Measurements from ENCODE around the gene KIF9.
"Not testable (repeated sequence)": the region's sequence is repeated elsewhere in the genome, so short reads cannot be mapped to it uniquely, and the experiment has no call there.

KIF9 gene

GRCh38 chr3:47282424-47283192 lies at the start of gene KIF9, which contains the start of gene KLHL18:
Gene KIF9 (minus strand): TSS chr3:47282799. CDS start chr3:47277374, 5,425 bp downstream.
Gene KLHL18 (plus strand): TSS chr3:47282944. CDS start chr3:47282966, 22 bp downstream.
- peak within 1 kb of the TSS; percentile 98 for H3K4me3 Mint-ChIP-seq
- peak within 1 kb of the TSS; percentile 98 for H3K27ac Mint-ChIP-seq
- no peaks in the 10 kb centered on the region for H3K9me3 Mint-ChIP-seq
- H3K4me1 Mint-ChIP-seq (ENCODE audit: low read depth) = peaks cover 49% of the 10 kb centered on the region
- H3K27me3 Mint-ChIP-seq = no peaks in the 10 kb centered on the region
- peaks cover 32% of the 10 kb centered on the region for H3K36me3 Mint-ChIP-seq (ENCODE audit: low read depth)

GRCh38 chr3:47324278-47324865 lies 41.8 kb upstream of the KIF9 start:
- Mint-ChIP-seq H3K4me1 (ENCODE audit: low read depth) (no peaks in the 10 kb centered on the region), H3K36me3 (ENCODE audit: low read depth) (peaks cover 73% of the 10 kb centered on the region), H3K9me3 (no peaks in the 10 kb centered on the region), H3K4me3 (no peak overlapping the region), H3K27ac (no peak overlapping the region), H3K27me3 (no peaks in the 10 kb centered on the region)

GRCh38 chr3:47323431-47324277 lies 41.1 kb upstream of the KIF9 start:
- Mint-ChIP-seq H3K27me3 (no peaks in the 10 kb centered on the region), H3K27ac (peak overlapping the region; percentile 38), H3K36me3 (ENCODE audit: low read depth) (peaks cover 72% of the 10 kb centered on the region), H3K9me3 (no peaks in the 10 kb centered on the region), H3K4me1 (ENCODE audit: low read depth) (no peaks in the 10 kb centered on the region), H3K4me3 (no peak overlapping the region)

- no peaks in the 10 kb centered on the region for H3K4me1 Mint-ChIP-seq (ENCODE audit: low read depth)
- H3K27ac Mint-ChIP-seq = no peak overlapping the region
- H3K27me3 Mint-ChIP-seq = no peaks in the 10 kb centered on the region
- no peak overlapping the region for H3K4me3 Mint-ChIP-seq
- no peaks in the 10 kb centered on the region for H3K9me3 Mint-ChIP-seq
- peaks cover 41% of the 10 kb centered on the region for H3K36me3 Mint-ChIP-seq (ENCODE audit: low read depth)
Observed at GRCh38 chr3:47319956-47320355, 37.4 kb upstream of the KIF9 start.

- H3K27me3 Mint-ChIP-seq = no peaks in the 10 kb centered on the region
- peaks cover 6% of the 10 kb centered on the region for H3K4me1 Mint-ChIP-seq (ENCODE audit: low read depth)
- H3K9me3 Mint-ChIP-seq = no peaks in the 10 kb centered on the region
- peak overlapping the region; percentile 3 for H3K27ac Mint-ChIP-seq
- peaks cover 42% of the 10 kb centered on the region for H3K36me3 Mint-ChIP-seq (ENCODE audit: low read depth)
- no peak overlapping the region for H3K4me3 Mint-ChIP-seq
Observed at GRCh38 chr3:47318916-47319315, 36.3 kb upstream of the KIF9 start.

GRCh38 chr3:47316151-47316550 lies 33.6 kb upstream of the KIF9 start:
- H3K36me3 Mint-ChIP-seq (ENCODE audit: low read depth) = peaks cover 20% of the 10 kb centered on the region
- not testable (repeated sequence) for H3K4me3 Mint-ChIP-seq; H3K4me1 Mint-ChIP-seq (ENCODE audit: low read depth); H3K9me3 Mint-ChIP-seq; H3K27ac Mint-ChIP-seq; H3K27me3 Mint-ChIP-seq

- H3K4me3 Mint-ChIP-seq = no peak overlapping the region
- H3K4me1 Mint-ChIP-seq (ENCODE audit: low read depth) = peaks cover 6% of the 10 kb centered on the region
- H3K27ac Mint-ChIP-seq = no peak overlapping the region
- H3K36me3 Mint-ChIP-seq (ENCODE audit: low read depth) = peaks cover 19% of the 10 kb centered on the region
- H3K9me3 Mint-ChIP-seq = no peaks in the 10 kb centered on the region
- no peaks in the 10 kb centered on the region for H3K27me3 Mint-ChIP-seq
Observed at GRCh38 chr3:47315069-47315647, 32.6 kb upstream of the KIF9 start.

- no peaks in the 10 kb centered on the region for H3K9me3 Mint-ChIP-seq
- no peaks in the 10 kb centered on the region for H3K27me3 Mint-ChIP-seq
- peaks cover 6% of the 10 kb centered on the region for H3K4me1 Mint-ChIP-seq (ENCODE audit: low read depth)
- H3K36me3 Mint-ChIP-seq (ENCODE audit: low read depth) = peaks cover 13% of the 10 kb centered on the region
- H3K27ac Mint-ChIP-seq = no peak overlapping the region
- no peak overlapping the region for H3K4me3 Mint-ChIP-seq
Observed at GRCh38 chr3:47314056-47314764, 31.6 kb upstream of the KIF9 start.

GRCh38 chr3:47313341-47314055 lies 30.9 kb upstream of the KIF9 start:
- Mint-ChIP-seq H3K9me3 (no peaks in the 10 kb centered on the region), H3K4me3 (no peak overlapping the region), H3K27me3 (no peaks in the 10 kb centered on the region), H3K36me3 (ENCODE audit: low read depth) (peaks cover 17% of the 10 kb centered on the region), H3K27ac (no peak overlapping the region), H3K4me1 (ENCODE audit: low read depth) (peaks cover 6% of the 10 kb centered on the region)

GRCh38 chr3:47310391-47310790 lies 27.8 kb upstream of the KIF9 start:
- H3K27ac Mint-ChIP-seq = no peak overlapping the region
- H3K4me1 Mint-ChIP-seq (ENCODE audit: low read depth) = peaks cover 18% of the 10 kb centered on the region
- H3K9me3 Mint-ChIP-seq = no peaks in the 10 kb centered on the region
- no peak overlapping the region for H3K4me3 Mint-ChIP-seq
- peaks cover 39% of the 10 kb centered on the region for H3K36me3 Mint-ChIP-seq (ENCODE audit: low read depth)
- no peaks in the 10 kb centered on the region for H3K27me3 Mint-ChIP-seq

GRCh38 chr3:47309231-47309630 lies 26.6 kb upstream of the KIF9 start:
- peaks cover 45% of the 10 kb centered on the region for H3K36me3 Mint-ChIP-seq (ENCODE audit: low read depth)
- H3K27me3 Mint-ChIP-seq, H3K4me3 Mint-ChIP-seq, H3K9me3 Mint-ChIP-seq, H3K27ac Mint-ChIP-seq: not testable (repeated sequence)
- H3K4me1 Mint-ChIP-seq (ENCODE audit: low read depth) = peaks cover 14% of the 10 kb centered on the region

- Mint-ChIP-seq H3K36me3 (ENCODE audit: low read depth) (peaks cover 71% of the 10 kb centered on the region), H3K9me3 (no peaks in the 10 kb centered on the region), H3K27me3 (no peaks in the 10 kb centered on the region), H3K4me3 (no peak overlapping the region), H3K4me1 (ENCODE audit: low read depth) (peaks cover 19% of the 10 kb centered on the region), H3K27ac (no peak overlapping the region)
Observed at GRCh38 chr3:47306022-47306421, 23.4 kb upstream of the KIF9 start.

GRCh38 chr3:47301456-47301855 lies 18.9 kb upstream of the KIF9 start:
- H3K27ac Mint-ChIP-seq = no peak overlapping the region
- peaks cover 69% of the 10 kb centered on the region for H3K36me3 Mint-ChIP-seq (ENCODE audit: low read depth)
- peaks cover 37% of the 10 kb centered on the region for H3K4me1 Mint-ChIP-seq (ENCODE audit: low read depth)
- no peak overlapping the region for H3K4me3 Mint-ChIP-seq
- no peaks in the 10 kb centered on the region for H3K9me3 Mint-ChIP-seq
- no peaks in the 10 kb centered on the region for H3K27me3 Mint-ChIP-seq

All from stimulated activated naive CD8-positive, alpha-beta T cell treated with anti-CD3 and anti-CD28 coated beads, Interleukin-15, Interleukin-2, amounts not matched to agents 100 ng/mL and 50 ng/mL, for 24 hours (primary cell).